K562 (cell line): ENCODE measurements around the gene YJEFN3. TPM values are rescaled to one million over a fixed set of nuclear protein-coding genes. Genes with fewer than 3 reads are reported as not detected.

Experiments used
- ATAC-seq: fragments of 200-7000 bp; cut with Tn5 transposase; 3 replicates; pipeline ENCODE4 v1.9.1; 2020; ENCODE audit warnings: moderate library complexity
- BruUV-seq: library from RNA; stranded (reverse); fragments of 400-500 nt; replicated peaks from 2 replicates; lab custom pipeline; 2021; lab: Mats Ljungman, UMichigan
- CTCF ChIA-PET: fragments of 300-600 bp; formaldehyde crosslinking; extraction: SDS; loops from one replicate; lab custom pipeline; 2021; ENCODE audit warnings: low intra/inter-chr PET ratio; lab: Yijun Ruan, JAX
- POLR2A ChIA-PET: fragments of 300-600, 350-650 bp; sonication (Branson Sonifier 250); formaldehyde crosslinking; extraction: SDS; loops from one replicate; lab custom pipeline; 2021; ENCODE audit warnings: antibody characterized with exemption, inconsistent platforms; lab: Yijun Ruan, JAX
- DNase-seq, 4 experiments: peaks; one replicate each; pipeline versions ENCODE4 v3.0.0 to v3.0.0-alpha.2; 2011 to 2018; ENCODE audit warnings: low spot score in 3 of 4, mixed read lengths in 3 of 4; ENCODE audit errors: extremely low read depth in 1 of 4
- FAIRE-seq: peaks from 2 replicates; lab custom pipeline; 2011; peaks lifted over from hg19 to GRCh38; lab: Jason Lieb, UNC
- H2AFZ ChIP-seq: 2 replicates; pipeline ENCODE4 v1.6.0; 2011; ENCODE audit warnings: low read depth, low read length, control low read depth, inconsistent platforms
- H3K27ac ChIP-seq: fragments of 200-600 bp; 3 replicates; pipeline ENCODE4 v1.8.0; 2011; ENCODE audit warnings: low read depth, mild to moderate bottlenecking, control low read depth, inconsistent platforms, low read length, moderate library complexity, mixed read lengths; ENCODE audit errors: extremely low read depth
- H3K27me3 ChIP-seq, 2 experiments: fragments of 300-600 bp in 1 of 2; 2 replicates in 1 of 2; 3 replicates in 1 of 2; pipeline versions ENCODE4 v1.6.0 to v1.8.0; 2011; ENCODE audit warnings: inconsistent platforms in 2 of 2, low read length in 2 of 2, mild to moderate bottlenecking in 1 of 2, mixed read lengths in 1 of 2, moderate library complexity in 1 of 2; ENCODE audit not compliant: control insufficient read depth in 2 of 2, insufficient read depth in 2 of 2
- H3K36me3 ChIP-seq: fragments of 300-600 bp; 3 replicates; pipeline ENCODE4 v1.8.0; 2011; ENCODE audit warnings: mild to moderate bottlenecking, low read length, inconsistent platforms; ENCODE audit not compliant: control insufficient read depth, insufficient read depth
- H3K4me1 ChIP-seq, 2 experiments: fragments of 200-600 bp in 1 of 2; replicated peaks in 1 of 2; 2 replicates in 1 of 2; 3 replicates in 1 of 2; pipeline versions ENCODE4 v1.5.1 to v1.8.0; 2011; ENCODE audit warnings: inconsistent platforms in 2 of 2, low read length in 2 of 2, mild to moderate bottlenecking in 1 of 2, mixed read lengths in 1 of 2, moderate library complexity in 1 of 2; ENCODE audit not compliant: control insufficient read depth in 2 of 2, insufficient read depth in 2 of 2
- H3K4me2 ChIP-seq: 2 replicates; pipeline ENCODE4 v1.6.1; 2011; ENCODE audit warnings: low read length, control low read depth, inconsistent platforms, mixed read lengths; ENCODE audit not compliant: insufficient read depth
- H3K4me3 ChIP-seq: fragments of 200-600 bp; sonication (generic), shearing (Covaris generic); 2 replicates; pipeline ENCODE4 v1.5.1; 2016; ENCODE audit warnings: control low read depth, inconsistent platforms
- H3K79me2 ChIP-seq: fragments of 200-600 bp; 3 replicates; pipeline ENCODE4 v1.8.0; 2011; ENCODE audit warnings: low read length, inconsistent platforms; ENCODE audit not compliant: control insufficient read depth, insufficient read depth
- H3K9ac ChIP-seq, 2 experiments: 2 replicates each; pipeline versions ENCODE4 v1.6.0 to v1.6.1; 2011; ENCODE audit warnings: low read depth in 2 of 2, low read length in 2 of 2, control low read depth in 1 of 2, inconsistent platforms in 1 of 2, mild to moderate bottlenecking in 1 of 2, mixed read lengths in 1 of 2; ENCODE audit not compliant: insufficient read depth in 1 of 2
- H3K9me1 ChIP-seq: one replicate; pipeline ENCODE4 v1.6.0; 2011; ENCODE audit warnings: inconsistent platforms, mild to moderate bottlenecking, low read length, moderate library complexity; ENCODE audit not compliant: control insufficient read depth, insufficient read depth
- H3K9me3 ChIP-seq: replicated peaks from 2 replicates; pipeline ENCODE4 v1.5.1; 2011; ENCODE audit warnings: low read depth, low read length, inconsistent platforms; ENCODE audit not compliant: control insufficient read depth, insufficient read depth
- H4K20me1 ChIP-seq: replicated peaks from 2 replicates; pipeline ENCODE4 v1.6.1; 2011; ENCODE audit warnings: low read length, inconsistent platforms, mixed read lengths; ENCODE audit not compliant: control insufficient read depth, insufficient read depth
- BRD4 ChIP-seq: fragments of 200-600 bp; sonication (generic); IDR thresholded peaks from 2 replicates; pipeline ENCODE4 v1.6.1; 2017; ENCODE audit warnings: inconsistent platforms
- CCNT2 ChIP-seq: IDR thresholded peaks from 2 replicates; pipeline ENCODE4 v1.6.1; 2011; ENCODE audit warnings: borderline replicate concordance, low read depth, mild to moderate bottlenecking, moderate library complexity, mixed read lengths, low read length; ENCODE audit not compliant: insufficient read length; ENCODE audit errors: extremely low read depth
- HDAC3 ChIP-seq: fragments of 450-650 bp; IDR thresholded peaks from 2 replicates; pipeline ENCODE4 v1.6.1; 2018; ENCODE audit warnings: borderline replicate concordance, mild to moderate bottlenecking, moderate library complexity; ENCODE audit not compliant: partially characterized antibody
- NFE2L1 ChIP-seq: fragments of 450-650 bp; IDR thresholded peaks from 2 replicates; pipeline ENCODE4 v1.6.1; 2016; ENCODE audit warnings: missing genetic modification characterization, low read depth, mild to moderate bottlenecking, missing compliant biosample characterization, moderate library complexity, borderline replicate concordance
- NONO ChIP-seq, 2 experiments: fragments of 200-400 bp in 1 of 2; fragments of 450-650 bp in 1 of 2; formaldehyde crosslinking in 1 of 2; IDR thresholded peaks; 2 replicates each; pipeline ENCODE4 v1.6.1; 2017; ENCODE audit warnings: low read depth in 2 of 2, mild to moderate bottlenecking in 2 of 2, moderate library complexity in 2 of 2, low read length in 1 of 2
- POLR2AphosphoS2 ChIP-seq: IDR thresholded peaks from 2 replicates; pipeline ENCODE4 v1.6.1; 2012; ENCODE audit warnings: low read length, improper control_type of control experiment
- RAD51 ChIP-seq: fragments of 450-650 bp; IDR thresholded peaks from 2 replicates; pipeline ENCODE4 v1.7.1; 2016; ENCODE audit warnings: low read depth, mild to moderate bottlenecking, borderline replicate concordance
- RBM22 ChIP-seq: fragments of 200-400 bp; formaldehyde crosslinking; IDR thresholded peaks from 2 replicates; pipeline ENCODE4 v1.6.1; 2018; ENCODE audit warnings: low read length, low read depth; ENCODE audit not compliant: poor library complexity, severe bottlenecking
- SREBF2 ChIP-seq: sonication (generic); formaldehyde crosslinking; IDR thresholded peaks from 2 replicates; pipeline ENCODE4 v1.4.0; 2020; ENCODE audit warnings: mild to moderate bottlenecking, missing genetic modification reagents
- SRF ChIP-seq, 2 experiments: fragments of 250-450, 450-650 bp in 1 of 2; sonication (Bioruptor Pico) in 1 of 2; sonication (generic) in 1 of 2; formaldehyde crosslinking; IDR thresholded peaks; 2 replicates each; pipeline versions ENCODE4 v1.5.0 to v1.5.1; 2020 to 2022; ENCODE audit warnings: mild to moderate bottlenecking in 1 of 2, missing genetic modification reagents in 1 of 2
- SUPT5H ChIP-seq: fragments of 450-650 bp; IDR thresholded peaks from 2 replicates; pipeline ENCODE4 v1.6.1; 2016
- TAF7 ChIP-seq: fragments of 450-650 bp; IDR thresholded peaks from 2 replicates; pipeline ENCODE4 v1.6.1; 2016; ENCODE audit warnings: missing genetic modification characterization, missing compliant biosample characterization
- XRCC4 ChIP-seq: IDR thresholded peaks from one replicate; pipeline ENCODE4 v1.6.1; 2011; ENCODE audit not compliant: insufficient read depth, insufficient read length; ENCODE audit errors: extremely low read depth
- ZNF146 ChIP-seq: IDR thresholded peaks from one replicate; pipeline ENCODE4 v1.6.1; 2018; ENCODE audit warnings: missing compliant biosample characterization; ENCODE audit not compliant: unreplicated experiment
- ZNF239 ChIP-seq: fragments of 250-450 bp; sonication (Bioruptor Pico); IDR thresholded peaks from 2 replicates; pipeline ENCODE4 v1.4.0; 2020; ENCODE audit warnings: mild to moderate bottlenecking
- ZNF507 ChIP-seq: conservative IDR thresholded peaks from 2 replicates; pipeline ENCODE4 v1.6.1; 2017; ENCODE audit warnings: missing genetic modification characterization, missing compliant biosample characterization
- WGBS: fragments of 100-300 bp; shearing (Covaris generic); methylation state at CpG from one replicate; pipeline ENCODE4 v1.1.6; 2016; ENCODE audit warnings: low coverage, mixed read lengths; ENCODE audit not compliant: insufficient coverage; ENCODE audit errors: missing lambda C conversion rate; 5-methylcytosine and 5-hydroxymethylcytosine counted together
- in situ Hi-C: fragments of 300-500 bp; cut with MboI; formaldehyde crosslinking; loops from 4 replicates; pipeline ENCODE4 v1.15.0; 2018; ENCODE audit warnings: inconsistent platforms, mixed read lengths
- intact Hi-C: fragments of 100-400 bp; cut with micrococcal nuclease; formaldehyde crosslinking; loops from 2 replicates; pipeline ENCODE4 v1.14.2; 2022
- polyA plus RNA-seq, 8 experiments: library from polyadenylated mRNA; depleted of rRNA in 4 of 8; stranded (reverse) in 5 of 8; unstranded in 3 of 8; fragments of >200 nt; fragmentation: Nextera tagmentation in 2 of 8; fragmentation: Illumina TruSeq in 1 of 8; extraction: Ambion mirVana in 2 of 8; extraction: Trizol in 1 of 8; gene quantifications; 2 replicates each; pipeline versions ENCODE4 v1.2.1 to v1.2.3, GENCODE V29; 2011 to 2014; ENCODE audit warnings: inconsistent platforms in 1 of 8, missing spikeins in 1 of 8
- total RNA-seq, 7 experiments: library from RNA; depleted of rRNA in 6 of 7; stranded (reverse); fragments of >200 nt in 6 of 7; fragmentation: Illumina TruSeq in 2 of 7; extraction: Trizol in 2 of 7; gene quantifications; 2 replicates each; pipeline versions ENCODE4 v1.2.1 to v1.2.3, GENCODE V29; 2011 to 2021; ENCODE audit warnings: low replicate concordance in 1 of 7
- TF ChIP-seq, protein P1 (sequence below): sonication (generic); formaldehyde crosslinking; IDR thresholded peaks from 2 replicates; pipeline ENCODE4 v1.8.0; 2023; ENCODE audit warnings: mild to moderate bottlenecking, missing genetic modification reagents
- TF ChIP-seq, protein P2 (sequence below): fragments of 250-450 bp; sonication (Bioruptor Pico); IDR thresholded peaks from 2 replicates; pipeline ENCODE4 v1.9.0; 2021; ENCODE audit warnings: mild to moderate bottlenecking
- TF ChIP-seq, protein P3 (sequence below): fragments of 450-650 bp; IDR thresholded peaks from 2 replicates; pipeline ENCODE4 v1.6.1; 2017; ENCODE audit warnings: mild to moderate bottlenecking, moderate library complexity

YJEFN3 gene
- total and polyA plus RNA-seq, 9 of the 15 experiments (the other 6 are each of a cell fraction or from before 2014, with no cell fraction given): 0.04 to 5.8 (median 1.3) TPM; not detected in 1

DNA sequence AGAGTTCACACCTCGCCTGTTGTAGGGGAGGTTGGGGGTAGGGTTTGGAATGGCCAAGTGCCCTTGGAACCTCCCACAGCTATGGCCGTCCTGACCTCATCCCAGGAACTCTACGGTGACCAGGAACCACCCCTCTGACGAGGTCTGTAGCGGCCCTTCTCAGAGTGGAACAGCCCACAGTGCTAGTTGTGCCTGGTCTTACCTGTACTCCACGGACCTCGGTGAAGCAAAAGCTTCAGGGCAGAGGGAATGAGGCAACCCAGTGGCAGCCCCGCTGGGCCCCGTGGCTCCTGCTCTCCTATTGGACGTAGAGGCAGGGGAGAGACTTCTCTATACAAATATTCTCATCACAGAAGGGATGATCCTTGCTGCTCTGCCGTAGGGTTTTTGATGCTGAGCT lies 20.5 kb upstream of the YJEFN3 start:
- Histone ChIP-seq H3K4me1 (peaks cover 0 to 10% of the 10 kb centered on the region in 2 experiments; a peak in 1 of 5 replicates), H3K36me3 (peaks cover 44% of the 10 kb centered on the region; the same call in 2 of the 3 replicates), H3K9me1 (no peaks in the 10 kb centered on the region), H4K20me1 (no peaks in the 10 kb centered on the region), H3K27me3 (no peaks in the 10 kb centered on the region), H2AFZ (no peak overlapping the region), H3K4me2 (no peak overlapping the region), H3K4me3 (no peak overlapping the region), H3K79me2 (no peaks in the 10 kb centered on the region), H3K9me3 (no peaks in the 10 kb centered on the region), H3K9ac (no peak overlapping the region; a peak in 1 of 4 replicates), H3K27ac (no peak overlapping the region)
- intact Hi-C loops (no loop called here), in situ Hi-C loops (no loop called here)
- ATAC-seq (peak; percentile 46), FAIRE-seq (no peak), DNase-seq (no peak)
- 59% methylated on average over 11 of the region's 11 CpGs for WGBS
- BruUV-seq: no TSS peak
- ChIA-PET CTCF (no interaction called here), POLR2A (interaction anchor here (0.6 kb wide), 1 partner anchor 477 kb away, joined by 3 read pairs; no protein-coding TSS in a partner anchor)
- TF ChIP-seq XRCC4: no peak
- TF ChIP-seq RAD51: no peak
- TF ChIP-seq, protein P1, sequence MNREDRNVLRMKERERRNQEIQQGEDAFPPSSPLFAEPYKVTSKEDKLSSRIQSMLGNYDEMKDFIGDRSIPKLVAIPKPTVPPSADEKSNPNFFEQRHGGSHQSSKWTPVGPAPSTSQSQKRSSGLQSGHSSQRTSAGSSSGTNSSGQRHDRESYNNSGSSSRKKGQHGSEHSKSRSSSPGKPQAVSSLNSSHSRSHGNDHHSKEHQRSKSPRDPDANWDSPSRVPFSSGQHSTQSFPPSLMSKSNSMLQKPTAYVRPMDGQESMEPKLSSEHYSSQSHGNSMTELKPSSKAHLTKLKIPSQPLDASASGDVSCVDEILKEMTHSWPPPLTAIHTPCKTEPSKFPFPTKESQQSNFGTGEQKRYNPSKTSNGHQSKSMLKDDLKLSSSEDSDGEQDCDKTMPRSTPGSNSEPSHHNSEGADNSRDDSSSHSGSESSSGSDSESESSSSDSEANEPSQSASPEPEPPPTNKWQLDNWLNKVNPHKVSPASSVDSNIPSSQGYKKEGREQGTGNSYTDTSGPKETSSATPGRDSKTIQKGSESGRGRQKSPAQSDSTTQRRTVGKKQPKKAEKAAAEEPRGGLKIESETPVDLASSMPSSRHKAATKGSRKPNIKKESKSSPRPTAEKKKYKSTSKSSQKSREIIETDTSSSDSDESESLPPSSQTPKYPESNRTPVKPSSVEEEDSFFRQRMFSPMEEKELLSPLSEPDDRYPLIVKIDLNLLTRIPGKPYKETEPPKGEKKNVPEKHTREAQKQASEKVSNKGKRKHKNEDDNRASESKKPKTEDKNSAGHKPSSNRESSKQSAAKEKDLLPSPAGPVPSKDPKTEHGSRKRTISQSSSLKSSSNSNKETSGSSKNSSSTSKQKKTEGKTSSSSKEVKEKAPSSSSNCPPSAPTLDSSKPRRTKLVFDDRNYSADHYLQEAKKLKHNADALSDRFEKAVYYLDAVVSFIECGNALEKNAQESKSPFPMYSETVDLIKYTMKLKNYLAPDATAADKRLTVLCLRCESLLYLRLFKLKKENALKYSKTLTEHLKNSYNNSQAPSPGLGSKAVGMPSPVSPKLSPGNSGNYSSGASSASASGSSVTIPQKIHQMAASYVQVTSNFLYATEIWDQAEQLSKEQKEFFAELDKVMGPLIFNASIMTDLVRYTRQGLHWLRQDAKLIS (CRISPR knock-in tag): no peak
- TF ChIP-seq POLR2AphosphoS2: 0 out of 2 replicates have a peak, but pooled peaks have one; percentile 42
- TF ChIP-seq CCNT2: no peak
- no peak for TF ChIP-seq BRD4
- TF ChIP-seq, protein P2, sequence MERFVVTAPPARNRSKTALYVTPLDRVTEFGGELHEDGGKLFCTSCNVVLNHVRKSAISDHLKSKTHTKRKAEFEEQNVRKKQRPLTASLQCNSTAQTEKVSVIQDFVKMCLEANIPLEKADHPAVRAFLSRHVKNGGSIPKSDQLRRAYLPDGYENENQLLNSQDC (CRISPR knock-in tag): no peak
- TF ChIP-seq, protein P3, sequence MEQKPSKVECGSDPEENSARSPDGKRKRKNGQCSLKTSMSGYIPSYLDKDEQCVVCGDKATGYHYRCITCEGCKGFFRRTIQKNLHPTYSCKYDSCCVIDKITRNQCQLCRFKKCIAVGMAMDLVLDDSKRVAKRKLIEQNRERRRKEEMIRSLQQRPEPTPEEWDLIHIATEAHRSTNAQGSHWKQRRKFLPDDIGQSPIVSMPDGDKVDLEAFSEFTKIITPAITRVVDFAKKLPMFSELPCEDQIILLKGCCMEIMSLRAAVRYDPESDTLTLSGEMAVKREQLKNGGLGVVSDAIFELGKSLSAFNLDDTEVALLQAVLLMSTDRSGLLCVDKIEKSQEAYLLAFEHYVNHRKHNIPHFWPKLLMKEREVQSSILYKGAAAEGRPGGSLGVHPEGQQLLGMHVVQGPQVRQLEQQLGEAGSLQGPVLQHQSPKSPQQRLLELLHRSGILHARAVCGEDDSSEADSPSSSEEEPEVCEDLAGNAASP: no peak
- TF ChIP-seq SUPT5H: peak; percentile 15; the same call in 1 of the 2 replicates
- TF ChIP-seq ZNF507 (tag): no peak
- TF ChIP-seq TAF7 (tag): no peak
- no peak for TF ChIP-seq SRF (CRISPR knock-in tag; IDR thresholded peaks at IDR 0.05)
- TF ChIP-seq NFE2L1 (tag): no peak
- no peak for TF ChIP-seq SREBF2 (CRISPR knock-in tag)
- no peak for TF ChIP-seq HDAC3
- no peak for TF ChIP-seq NONO (IDR thresholded peaks at IDR 0.05; ENCODE audit: low read depth in 2 of 2, low read length in 1 of 2)
- TF ChIP-seq ZNF146 (CRISPR knock-in tag): no peak
- no peak for TF ChIP-seq ZNF239
- peak; percentile 21 for TF ChIP-seq RBM22
